UCSD-AML1 (cell line): ENCODE results near the gene BMAL1.
"Not testable (repeated sequence)": the region's sequence is repeated elsewhere in the genome, so short reads cannot be mapped to it uniquely, and the experiment has no call there.

Experiments used
- DNase-seq: peaks from one replicate; lab custom pipeline; 2025; ENCODE audit not compliant: unreplicated experiment; lab: John Stamatoyannopoulos, UW

BMAL1 gene

GRCh38 chr11:13368041-13368446 is 90.5 kb downstream of the BMAL1 start:
- no peak for DNase-seq

- DNase-seq, result no peak
Observed at GRCh38 chr11:13373216-13373615, 95.6 kb downstream of the BMAL1 start.

GRCh38 chr11:13375798-13376197 is 98.2 kb downstream of the BMAL1 start:
- DNase-seq, result peak; percentile 36

GRCh38 chr11:13376402-13376801 is 98.8 kb downstream of the BMAL1 start:
- DNase-seq, result no peak

GRCh38 chr11:13376838-13377237 is 99.2 kb downstream of the BMAL1 start:
- DNase-seq, result no peak

- DNase-seq, result no peak
Observed at GRCh38 chr11:13378316-13378715, 100.7 kb downstream of the BMAL1 start.

GRCh38 chr11:13380731-13381130 is 103.1 kb downstream of the BMAL1 start:
- DNase-seq, result no peak

GRCh38 chr11:13382751-13383150 is 105.2 kb downstream of the BMAL1 start:
- DNase-seq, result no peak

GRCh38 chr11:13384908-13385640 is 107.5 kb downstream of the BMAL1 start:
- peak; percentile 17 for DNase-seq

- DNase-seq, result no peak
Observed at GRCh38 chr11:13386567-13386966, 109.0 kb downstream of the BMAL1 start.

GRCh38 chr11:13388741-13389140 is 111.2 kb downstream of the BMAL1 start:
- no peak for DNase-seq

GRCh38 chr11:13391217-13391616 is 113.6 kb downstream of the BMAL1 start:
- DNase-seq, result no peak

GRCh38 chr11:13398335-13398734 is 120.7 kb downstream of the BMAL1 start:
- DNase-seq, result not testable (repeated sequence)

- DNase-seq, result no peak
Observed at GRCh38 chr11:13405220-13405619, 127.6 kb downstream of the BMAL1 start.

GRCh38 chr11:13415201-13415600 is 137.6 kb downstream of the BMAL1 start:
- DNase-seq, result no peak

- no peak for DNase-seq
Observed at GRCh38 chr11:13421561-13421960, 144.0 kb downstream of the BMAL1 start.

- DNase-seq, result no peak
Observed at GRCh38 chr11:13423372-13423771, 145.8 kb downstream of the BMAL1 start.

- no peak for DNase-seq
Observed at GRCh38 chr11:13427440-13427839, 149.8 kb downstream of the BMAL1 start.

- no peak for DNase-seq
Observed at GRCh38 chr11:13429288-13429687, 151.7 kb downstream of the BMAL1 start.

GRCh38 chr11:13429836-13430235 is 152.2 kb downstream of the BMAL1 start:
- no peak for DNase-seq

- no peak for DNase-seq
Observed at GRCh38 chr11:13433437-13433836, 155.8 kb downstream of the BMAL1 start.

GRCh38 chr11:13434247-13435205 is 156.9 kb downstream of the BMAL1 start:
- DNase-seq, result no peak
